Measurements from ENCODE around the gene RALGDS. TPM values are rescaled to one million over a fixed set of nuclear protein-coding genes. Genes with fewer than 3 reads are reported as not detected.
A peak's percentile ranks its signal among the peaks of the same experiment; 100 is the strongest.

RALGDS gene
- total RNA-seq, 1 experiment from 2014 or later, result 26.9 TPM

DNA sequence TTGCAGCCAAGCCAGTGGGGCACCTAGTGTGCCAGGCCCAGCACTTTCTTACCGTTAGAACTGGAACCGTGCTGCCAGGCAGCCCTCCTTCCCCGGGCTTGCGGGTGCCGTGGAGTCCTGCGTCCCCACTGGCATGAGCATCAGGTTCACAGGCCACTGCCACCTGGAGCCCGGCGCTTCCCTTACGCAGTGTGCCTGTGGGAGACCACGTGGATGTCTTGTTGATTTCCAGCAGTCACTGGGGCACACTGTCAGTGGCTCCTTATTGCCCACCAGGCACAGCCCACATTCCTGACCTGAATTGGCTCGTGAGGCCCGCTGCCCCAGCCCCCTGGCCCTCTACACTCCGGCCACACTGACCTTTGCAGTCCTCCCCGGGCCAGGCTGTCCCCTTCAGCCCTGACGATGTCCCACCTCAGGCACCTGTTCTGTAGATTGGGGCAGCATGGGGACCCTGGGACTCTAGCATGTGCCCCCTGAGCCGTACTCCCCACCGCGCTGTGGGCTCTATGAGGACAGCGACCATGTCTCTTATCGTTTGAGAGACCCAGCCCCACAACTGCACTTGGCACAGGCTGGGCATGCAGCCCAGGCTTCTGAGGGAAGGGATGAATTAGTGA, 69.6 kb downstream of the RALGDS start:
- Histone ChIP-seq H3K27ac (peak overlapping the region; percentile 94), H3K4me1 (peaks cover 59% of the 10 kb centered on the region), H3K36me3 (peaks cover 45% of the 10 kb centered on the region)

GRCh38 chr9:133050781-133051180, 70.3 kb downstream of the RALGDS start:
- no peaks in the 10 kb centered on the region for H3K27me3 ChIP-seq
- H3K27ac ChIP-seq, result peak overlapping the region; percentile 94
- peaks cover 43% of the 10 kb centered on the region for H3K36me3 ChIP-seq
- peak; percentile 86 to 88 for DNase-seq
- no peak overlapping the region for H3K4me3 ChIP-seq
- H3K9me3 ChIP-seq (replicated peaks), result no peaks in the 10 kb centered on the region
- H3K4me1 ChIP-seq, result peaks cover 56% of the 10 kb centered on the region

More for the DNA sequence above, 69.6 kb downstream of the RALGDS start:
- no peaks in the 10 kb centered on the region for H3K27me3 ChIP-seq
- H3K4me3 ChIP-seq, result no peak overlapping the region
- H3K9me3 ChIP-seq (replicated peaks), result no peaks in the 10 kb centered on the region
- DNase-seq, result no peak

GRCh38 chr9:133050142-133050541, 70.9 kb downstream of the RALGDS start:
- DNase-seq, result peak; percentile 96 to 99
- peaks cover 50% of the 10 kb centered on the region for H3K4me1 ChIP-seq
- no peak overlapping the region for H3K4me3 ChIP-seq
- peak overlapping the region; percentile 94 for H3K27ac ChIP-seq
- H3K9me3 ChIP-seq (replicated peaks), result no peaks in the 10 kb centered on the region
- H3K27me3 ChIP-seq, result no peaks in the 10 kb centered on the region
- peaks cover 45% of the 10 kb centered on the region for H3K36me3 ChIP-seq

DNA sequence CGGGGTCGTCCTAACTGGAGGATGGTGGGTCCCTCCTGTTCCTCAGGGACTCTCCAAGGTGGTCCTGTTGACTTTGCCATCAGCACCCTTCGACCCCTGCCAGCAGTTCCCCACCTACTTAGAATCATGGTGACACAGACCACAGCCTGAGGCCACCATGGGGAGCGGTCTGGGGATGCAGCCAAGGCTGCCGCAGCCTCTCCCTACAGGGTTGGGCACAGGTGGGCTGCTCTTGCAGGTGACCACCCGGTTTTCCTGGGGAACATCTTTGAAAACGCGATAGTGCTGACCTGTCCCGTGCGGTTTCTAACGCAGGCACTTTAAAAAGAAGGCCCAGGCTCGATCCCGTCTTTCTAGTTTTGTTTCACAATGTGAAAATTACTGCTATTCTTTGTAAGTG, 72.0 kb downstream of the RALGDS start:
- peak in 1 of 2 experiments; percentile 26 for DNase-seq
- H3K9me3 ChIP-seq (replicated peaks), result no peaks in the 10 kb centered on the region
- peaks cover 47% of the 10 kb centered on the region for H3K36me3 ChIP-seq
- H3K4me1 ChIP-seq, result peaks cover 40% of the 10 kb centered on the region
- peak overlapping the region; percentile 94 for H3K27ac ChIP-seq
- H3K4me3 ChIP-seq, result no peak overlapping the region
- H3K27me3 ChIP-seq, result no peaks in the 10 kb centered on the region

DNA sequence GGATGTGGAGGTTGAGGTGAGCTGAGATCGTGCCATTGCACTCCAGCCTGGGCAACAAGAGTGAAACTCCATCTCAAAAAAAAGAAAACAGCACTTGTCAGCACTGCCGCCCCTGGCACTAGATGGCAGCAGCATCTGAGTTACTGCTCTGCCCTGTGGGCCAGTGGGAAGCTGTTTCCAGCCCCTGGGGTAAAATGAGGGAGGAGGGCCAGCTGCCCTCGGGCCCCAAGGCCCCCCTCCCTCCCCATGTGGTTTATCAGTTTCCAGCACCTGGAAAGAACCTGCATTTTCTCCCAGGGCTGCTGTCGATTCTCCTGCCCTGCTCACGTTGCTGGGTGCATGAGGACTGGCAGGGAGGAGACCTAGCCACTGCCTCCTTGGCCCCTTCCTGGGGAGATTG, 72.4 kb downstream of the RALGDS start:
- Histone ChIP-seq H3K9me3 (replicated peaks) (no peaks in the 10 kb centered on the region), H3K36me3 (peaks cover 46% of the 10 kb centered on the region), H3K4me3 (no peak overlapping the region), H3K27me3 (no peaks in the 10 kb centered on the region), H3K4me1 (peaks cover 36% of the 10 kb centered on the region), H3K27ac (peak overlapping the region; percentile 94; the same call in 1 of the 2 replicates)
- DNase-seq, result peak; percentile 63 to 68

Other genes starting within 250 kb of the RALGDS start
- not detected in 2 replicates for gene AK8, start 243.0 kb downstream of the RALGDS start, total RNA-seq (2014; rRNA removed; shearing (Covaris generic))
- 0.59 and 0.76 TPM in 2 replicates for gene SPACA9, start 242.3 kb downstream of the RALGDS start, total RNA-seq (2014; rRNA removed; shearing (Covaris generic))
- gene TSC1, start 176.6 kb downstream of the RALGDS start, total RNA-seq (2014; rRNA removed; shearing (Covaris generic)), result 40.5 and 44.5 TPM in 2 replicates
- 0.13 and 0.53 TPM in 2 replicates for gene GFI1B, start 142.5 kb downstream of the RALGDS start, total RNA-seq (2014; rRNA removed; shearing (Covaris generic))
- 87.6 and 89.5 TPM in 2 replicates for gene GTF3C5, start 90.2 kb downstream of the RALGDS start, total RNA-seq (2014; rRNA removed; shearing (Covaris generic))
- 0.53 and 0.71 TPM in 2 replicates for gene CEL, start 59.3 kb downstream of the RALGDS start, total RNA-seq (2014; rRNA removed; shearing (Covaris generic))
- 1.2 TPM in 2 replicates for gene GBGT1, start 42.7 kb upstream of the RALGDS start, total RNA-seq (2014; rRNA removed; shearing (Covaris generic))
- gene OBP2B, start 88.0 kb upstream of the RALGDS start, total RNA-seq (2014; rRNA removed; shearing (Covaris generic)), result not detected in 2 replicates
- gene ABO, start 154.0 kb upstream of the RALGDS start, total RNA-seq (2014; rRNA removed; shearing (Covaris generic)), result not detected in 2 replicates
- 27.8 and 29.2 TPM in 2 replicates for gene SURF6, start 214.9 kb upstream of the RALGDS start, total RNA-seq (2014; rRNA removed; shearing (Covaris generic))
- 60.2 and 71.8 TPM in 2 replicates for gene MED22, start 226.9 kb upstream of the RALGDS start, total RNA-seq (2014; rRNA removed; shearing (Covaris generic))
- 3,575 and 3,860 TPM in 2 replicates for gene RPL7A, start 227.0 kb upstream of the RALGDS start, total RNA-seq (2014; rRNA removed; shearing (Covaris generic))
- 19.0 and 19.3 TPM in 2 replicates for gene SURF1, start 235.2 kb upstream of the RALGDS start, total RNA-seq (2014; rRNA removed; shearing (Covaris generic))
- 34.7 and 36.2 TPM in 2 replicates for gene SURF2, start 235.3 kb upstream of the RALGDS start, total RNA-seq (2014; rRNA removed; shearing (Covaris generic))